HCT116 (cell line): ENCODE data around the gene TTYH2. TPM values are rescaled to one million over a fixed set of nuclear protein-coding genes. Genes with fewer than 3 reads are reported as not detected.

ENCODE experiments used
- ATAC-seq: fragments of 200-7000 bp; cut with Tn5 transposase; 2 replicates; pipeline ENCODE4 v1.9.1; 2020; ENCODE audit warnings: mild to moderate bottlenecking, moderate library complexity
- BruUV-seq: library from RNA; stranded (reverse); fragments of 400-500 nt; replicated peaks from 2 replicates; lab custom pipeline; 2021; lab: Mats Ljungman, UMichigan
- CTCF ChIA-PET: fragments of 300-600 bp; sonication (Branson Sonifier 250); formaldehyde crosslinking; loops from one replicate; lab custom pipeline; 2021; ENCODE audit warnings: antibody characterized with exemption; lab: Charles Lee
- POLR2A ChIA-PET: fragments of 300-600, 350-600 bp; sonication (Branson Sonifier 250); formaldehyde crosslinking; loops from one replicate; lab custom pipeline; 2021; ENCODE audit warnings: antibody characterized with exemption; lab: Charles Lee
- RAD21 ChIA-PET, 2 experiments: fragments of 300-600 bp; sonication (Branson Sonifier 250); formaldehyde crosslinking; loops; one replicate each; lab custom pipeline; 2023; ENCODE audit warnings: low total read pairs in 2 of 2; ENCODE audit not compliant: uncharacterized antibody in 2 of 2, unreplicated experiment in 2 of 2, low non-redundant PET in 1 of 2; lab: Charles Lee
- DNase-seq: peaks from one replicate; pipeline ENCODE4 v3.0.0-alpha.2; 2010; ENCODE audit warnings: low read depth, low spot score
- H2AFZ ChIP-seq: fragments of 200-600 bp; shearing (Covaris generic), sonication (generic); 2 replicates; pipeline ENCODE4 v1.6.1; 2017; ENCODE audit warnings: low read depth, mixed run types, mixed read lengths, antibody characterized with exemption, low read length; ENCODE audit not compliant: poor library complexity, severe bottlenecking
- H3K27ac ChIP-seq: 2 replicates; pipeline ENCODE4 v1.5.1; 2012; ENCODE audit warnings: low read depth, low read length
- H3K27me3 ChIP-seq: fragments of 200-600 bp; sonication (generic); 2 replicates; pipeline ENCODE4 v1.6.1; 2016; ENCODE audit warnings: mixed run types, low read length, mixed read lengths; ENCODE audit not compliant: insufficient read depth
- H3K36me3 ChIP-seq, 2 experiments: fragments of 200-500 bp in 1 of 2; fragments of 200-600 bp in 1 of 2; sonication (Bioruptor generic) in 1 of 2; sonication (generic) in 1 of 2; 2 replicates each; pipeline versions ENCODE4 v1.5.1 to v1.6.1; 2014 to 2016; ENCODE audit warnings: low read length in 2 of 2, inconsistent platforms in 1 of 2, mixed read lengths in 1 of 2, mixed run types in 1 of 2; ENCODE audit not compliant: insufficient read depth in 2 of 2, control insufficient read depth in 1 of 2
- H3K4me1 ChIP-seq, 2 experiments: fragments of 200-600 bp in 1 of 2; sonication (generic) in 1 of 2; 2 replicates each; pipeline versions ENCODE4 v1.5.1 to v1.6.1; 2012 to 2017; ENCODE audit warnings: low read length in 2 of 2, inconsistent platforms in 1 of 2, mild to moderate bottlenecking in 1 of 2, mixed read lengths in 1 of 2, mixed run types in 1 of 2, moderate library complexity in 1 of 2; ENCODE audit not compliant: insufficient read depth in 2 of 2, control insufficient read depth in 1 of 2
- H3K4me2 ChIP-seq: fragments of 200-600 bp; sonication (generic); 2 replicates; pipeline ENCODE4 v1.6.1; 2017; ENCODE audit warnings: mixed run types, low read length, mixed read lengths
- H3K4me3 ChIP-seq, 2 experiments: fragments of 200-600 bp in 1 of 2; sonication (generic) in 1 of 2; replicated peaks in 1 of 2; 2 replicates each; pipeline ENCODE4 v1.5.1; 2011 to 2016; ENCODE audit warnings: low read length in 2 of 2, control low read depth in 1 of 2, low read depth in 1 of 2, mild to moderate bottlenecking in 1 of 2, mixed read lengths in 1 of 2, mixed run types in 1 of 2
- H3K79me2 ChIP-seq: fragments of 200-600 bp; sonication (generic); 2 replicates; pipeline ENCODE4 v1.6.1; 2017; ENCODE audit warnings: mild to moderate bottlenecking, mixed run types, low read length, moderate library complexity, mixed read lengths; ENCODE audit not compliant: insufficient read depth
- H3K9ac ChIP-seq: fragments of 200-600 bp; sonication (generic); 2 replicates; pipeline ENCODE4 v1.6.1; 2016; ENCODE audit warnings: low read length, mixed read lengths
- H3K9me2 ChIP-seq: fragments of 200-600 bp; sonication (generic), shearing (Covaris generic); 2 replicates; pipeline ENCODE4 v1.6.1; 2017; ENCODE audit warnings: mixed run types, mild to moderate bottlenecking, moderate library complexity; ENCODE audit not compliant: insufficient read depth
- H3K9me3 ChIP-seq, 2 experiments: fragments of 200-500 bp in 1 of 2; fragments of 200-600 bp in 1 of 2; sonication (Bioruptor generic) in 1 of 2; sonication (generic) in 1 of 2; 2 replicates each; pipeline ENCODE4 v1.6.1; 2014 to 2017; ENCODE audit warnings: low read length in 2 of 2, mixed read lengths in 2 of 2, inconsistent platforms in 1 of 2, low read depth in 1 of 2, mild to moderate bottlenecking in 1 of 2, mixed run types in 1 of 2, moderate library complexity in 1 of 2; ENCODE audit not compliant: control insufficient read depth in 1 of 2, insufficient read depth in 1 of 2
- H4K20me1 ChIP-seq: fragments of 200-600 bp; sonication (generic), shearing (Covaris generic); 2 replicates; pipeline ENCODE4 v1.6.1; 2017; ENCODE audit warnings: mixed run types, mild to moderate bottlenecking, moderate library complexity; ENCODE audit not compliant: insufficient read depth
- CBX3 ChIP-seq: IDR thresholded peaks from 2 replicates; pipeline ENCODE4 v1.6.1; 2012; ENCODE audit warnings: low read depth
- CEBPB ChIP-seq: IDR thresholded peaks from 2 replicates; pipeline ENCODE4 v1.6.1; 2012; ENCODE audit warnings: low read depth
- EGR1 ChIP-seq: IDR thresholded peaks from 2 replicates; pipeline ENCODE4 v1.6.1; 2012; ENCODE audit warnings: low read depth
- ELF1 ChIP-seq: IDR thresholded peaks from 2 replicates; pipeline ENCODE4 v1.6.1; 2012; ENCODE audit warnings: low read depth, borderline replicate concordance
- EZH2 ChIP-seq: fragments of 200-600 bp; sonication (generic); IDR thresholded peaks from 2 replicates; pipeline ENCODE4 v1.6.1; 2017; ENCODE audit warnings: antibody characterized with exemption, mixed run types
- EZH2phosphoT487 ChIP-seq: fragments of 200-600 bp; IDR thresholded peaks from 2 replicates; pipeline ENCODE4 v1.6.1; 2018; ENCODE audit warnings: antibody characterized with exemption, borderline replicate concordance
- FOSL1 ChIP-seq: IDR thresholded peaks from 2 replicates; pipeline ENCODE4 v1.6.1; 2012; ENCODE audit warnings: low read depth
- JUND ChIP-seq: IDR thresholded peaks from 2 replicates; pipeline ENCODE4 v1.6.1; 2012
- POLR2A ChIP-seq: IDR thresholded peaks from 2 replicates; pipeline ENCODE4 v1.7.0; 2011; ENCODE audit warnings: borderline replicate concordance; ENCODE audit not compliant: insufficient read depth, insufficient read length; ENCODE audit errors: extremely low read depth
- POLR2AphosphoS5 ChIP-seq: IDR thresholded peaks from 2 replicates; pipeline ENCODE4 v1.6.1; 2011; ENCODE audit warnings: mild to moderate bottlenecking, low read depth, low read length, moderate library complexity
- RAD21 ChIP-seq: IDR thresholded peaks from 2 replicates; pipeline ENCODE4 v1.6.1; 2012; ENCODE audit warnings: low read depth, mild to moderate bottlenecking
- SIN3A ChIP-seq: IDR thresholded peaks from 2 replicates; pipeline ENCODE4 v1.6.1; 2012; ENCODE audit warnings: low read depth
- SP1 ChIP-seq: IDR thresholded peaks from 2 replicates; pipeline ENCODE4 v1.6.1; 2012; ENCODE audit warnings: low read depth
- SRF ChIP-seq: IDR thresholded peaks from 2 replicates; pipeline ENCODE4 v1.6.1; 2012; ENCODE audit warnings: low read depth
- TCF7L2 ChIP-seq: IDR thresholded peaks from 2 replicates; pipeline ENCODE4 v1.7.0; 2011; ENCODE audit warnings: borderline replicate concordance, inconsistent platforms; ENCODE audit not compliant: insufficient read depth, insufficient read length; ENCODE audit errors: extremely low read depth
- YY1 ChIP-seq: IDR thresholded peaks from 2 replicates; pipeline ENCODE4 v1.6.1; 2011; ENCODE audit warnings: low read length, low read depth, moderate library complexity, mild to moderate bottlenecking; ENCODE audit not compliant: insufficient replicate concordance; ENCODE audit errors: extremely low read depth
- ZFX ChIP-seq: fragments of 450-650 bp; IDR thresholded peaks from 2 replicates; pipeline ENCODE4 v1.6.1; 2017
- intact Hi-C: fragments of 100-400 bp; cut with micrococcal nuclease; formaldehyde crosslinking; loops from 2 replicates; pipeline ENCODE4 v1.10.0; 2022
- total RNA-seq: library from RNA; stranded (reverse); gene quantifications from one replicate; pipeline ENCODE4 v1.2.1, GENCODE V29; 2021; ENCODE audit not compliant: unreplicated experiment
- TF ChIP-seq, protein P1 (sequence below): IDR thresholded peaks from 2 replicates; pipeline ENCODE4 v1.6.1; 2012
- TF ChIP-seq, protein P2 (sequence below): IDR thresholded peaks from 2 replicates; pipeline ENCODE4 v1.6.1; 2012; ENCODE audit warnings: low read depth
- TF ChIP-seq, protein P3 (sequence below), 3 experiments: fragments of 200-600 bp in 1 of 3; sonication (generic) in 1 of 3; IDR thresholded peaks in 2 of 3; conservative IDR thresholded peaks in 1 of 3; 2 replicates each; pipeline ENCODE4 v1.5.1; 2012 to 2017; ENCODE audit warnings: low read depth in 2 of 3, low read length in 2 of 3, antibody characterized with exemption in 1 of 3, borderline replicate concordance in 1 of 3, control low read depth in 1 of 3, mild to moderate bottlenecking in 1 of 3, mixed read lengths in 1 of 3, mixed run types in 1 of 3, moderate library complexity in 1 of 3; ENCODE audit not compliant: insufficient read depth in 1 of 3

TTYH2 gene
- total RNA-seq, 1 experiment from 2014 or later = 10.8 TPM

DNA sequence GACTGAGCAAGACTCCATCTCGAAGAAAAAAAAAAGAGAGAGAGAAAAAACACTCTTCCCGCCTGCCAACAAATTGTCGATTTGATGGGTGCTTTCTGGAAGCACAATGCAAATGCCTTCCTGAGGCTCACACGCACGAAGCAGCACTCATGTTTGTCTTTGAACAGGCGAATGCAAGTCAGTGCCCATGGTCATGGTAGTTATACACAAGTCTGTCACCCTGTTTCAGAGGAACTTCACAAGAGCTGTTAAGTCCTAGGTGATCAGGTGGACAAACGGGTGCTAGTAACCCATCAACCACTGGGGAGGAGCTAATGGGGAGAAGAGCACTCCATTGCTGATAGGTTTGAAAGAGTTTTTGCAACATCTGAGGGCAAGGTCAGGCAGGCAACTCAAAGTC lies 54.2 kb downstream of the TTYH2 start:
- Histone ChIP-seq H3K27me3 (no peaks in the 10 kb centered on the region), H3K36me3 (no peaks in the 10 kb centered on the region), H3K4me2 (no peak overlapping the region), H3K79me2 (no peaks in the 10 kb centered on the region), H3K9ac (no peak overlapping the region), H3K9me2 (no peaks in the 10 kb centered on the region), H4K20me1 (no peaks in the 10 kb centered on the region), H3K4me3 (no peak overlapping the region), H3K9me3 (no peaks in the 10 kb centered on the region), H3K27ac (no peak overlapping the region), H2AFZ (no peak overlapping the region), H3K4me1 (no peaks in the 10 kb centered on the region)
- ChIA-PET POLR2A (no interaction called here), RAD21 (no interaction called here), CTCF (no interaction called here)
- TF ChIP-seq RAD21 (no peak), POLR2AphosphoS5 (no peak), CEBPB (no peak), TCF7L2 (no peak), ELF1 (no peak), SP1 (no peak), JUND (no peak), EZH2phosphoT487 (no peak), CBX3 (no peak), YY1 (no peak), POLR2A (no peak), SIN3A (no peak), FOSL1 (no peak), EZH2 (no peak), ZFX (no peak), SRF (no peak), EGR1 (no peak)
- TF ChIP-seq, protein P1, sequence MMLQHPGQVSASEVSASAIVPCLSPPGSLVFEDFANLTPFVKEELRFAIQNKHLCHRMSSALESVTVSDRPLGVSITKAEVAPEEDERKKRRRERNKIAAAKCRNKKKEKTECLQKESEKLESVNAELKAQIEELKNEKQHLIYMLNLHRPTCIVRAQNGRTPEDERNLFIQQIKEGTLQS = no peak
- TF ChIP-seq, protein P2, sequence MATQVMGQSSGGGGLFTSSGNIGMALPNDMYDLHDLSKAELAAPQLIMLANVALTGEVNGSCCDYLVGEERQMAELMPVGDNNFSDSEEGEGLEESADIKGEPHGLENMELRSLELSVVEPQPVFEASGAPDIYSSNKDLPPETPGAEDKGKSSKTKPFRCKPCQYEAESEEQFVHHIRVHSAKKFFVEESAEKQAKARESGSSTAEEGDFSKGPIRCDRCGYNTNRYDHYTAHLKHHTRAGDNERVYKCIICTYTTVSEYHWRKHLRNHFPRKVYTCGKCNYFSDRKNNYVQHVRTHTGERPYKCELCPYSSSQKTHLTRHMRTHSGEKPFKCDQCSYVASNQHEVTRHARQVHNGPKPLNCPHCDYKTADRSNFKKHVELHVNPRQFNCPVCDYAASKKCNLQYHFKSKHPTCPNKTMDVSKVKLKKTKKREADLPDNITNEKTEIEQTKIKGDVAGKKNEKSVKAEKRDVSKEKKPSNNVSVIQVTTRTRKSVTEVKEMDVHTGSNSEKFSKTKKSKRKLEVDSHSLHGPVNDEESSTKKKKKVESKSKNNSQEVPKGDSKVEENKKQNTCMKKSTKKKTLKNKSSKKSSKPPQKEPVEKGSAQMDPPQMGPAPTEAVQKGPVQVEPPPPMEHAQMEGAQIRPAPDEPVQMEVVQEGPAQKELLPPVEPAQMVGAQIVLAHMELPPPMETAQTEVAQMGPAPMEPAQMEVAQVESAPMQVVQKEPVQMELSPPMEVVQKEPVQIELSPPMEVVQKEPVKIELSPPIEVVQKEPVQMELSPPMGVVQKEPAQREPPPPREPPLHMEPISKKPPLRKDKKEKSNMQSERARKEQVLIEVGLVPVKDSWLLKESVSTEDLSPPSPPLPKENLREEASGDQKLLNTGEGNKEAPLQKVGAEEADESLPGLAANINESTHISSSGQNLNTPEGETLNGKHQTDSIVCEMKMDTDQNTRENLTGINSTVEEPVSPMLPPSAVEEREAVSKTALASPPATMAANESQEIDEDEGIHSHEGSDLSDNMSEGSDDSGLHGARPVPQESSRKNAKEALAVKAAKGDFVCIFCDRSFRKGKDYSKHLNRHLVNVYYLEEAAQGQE = no peak
- TF ChIP-seq, protein P3, sequence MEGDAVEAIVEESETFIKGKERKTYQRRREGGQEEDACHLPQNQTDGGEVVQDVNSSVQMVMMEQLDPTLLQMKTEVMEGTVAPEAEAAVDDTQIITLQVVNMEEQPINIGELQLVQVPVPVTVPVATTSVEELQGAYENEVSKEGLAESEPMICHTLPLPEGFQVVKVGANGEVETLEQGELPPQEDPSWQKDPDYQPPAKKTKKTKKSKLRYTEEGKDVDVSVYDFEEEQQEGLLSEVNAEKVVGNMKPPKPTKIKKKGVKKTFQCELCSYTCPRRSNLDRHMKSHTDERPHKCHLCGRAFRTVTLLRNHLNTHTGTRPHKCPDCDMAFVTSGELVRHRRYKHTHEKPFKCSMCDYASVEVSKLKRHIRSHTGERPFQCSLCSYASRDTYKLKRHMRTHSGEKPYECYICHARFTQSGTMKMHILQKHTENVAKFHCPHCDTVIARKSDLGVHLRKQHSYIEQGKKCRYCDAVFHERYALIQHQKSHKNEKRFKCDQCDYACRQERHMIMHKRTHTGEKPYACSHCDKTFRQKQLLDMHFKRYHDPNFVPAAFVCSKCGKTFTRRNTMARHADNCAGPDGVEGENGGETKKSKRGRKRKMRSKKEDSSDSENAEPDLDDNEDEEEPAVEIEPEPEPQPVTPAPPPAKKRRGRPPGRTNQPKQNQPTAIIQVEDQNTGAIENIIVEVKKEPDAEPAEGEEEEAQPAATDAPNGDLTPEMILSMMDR (IDR thresholded peaks at IDR 0.05 in 2 of 3, conservative IDR thresholded peaks at IDR 0.05 in 1 of 3; ENCODE audit: borderline replicate concordance in 1 of 3, insufficient read depth in 1 of 3, low read depth in 2 of 3, low read length in 2 of 3) = no peak
- DNase-seq = no peak
- BruUV-seq = no TSS peak
- ATAC-seq = no peak
- intact Hi-C loops = no loop called here
